ENCODE data around the gene P2RY12.
A peak's percentile ranks its signal among the peaks of the same experiment; 100 is the strongest.

Gene P2RY12

GRCh38 chr3:151346292-151346691, 38.3 kb downstream of the P2RY12 start:
- Histone ChIP-seq H3K27me3 (ENCODE audit: control insufficient read depth in 1 of 2, insufficient read depth in 1 of 2, low read length in 2 of 2) (no peaks in the 10 kb centered on the region), H3K27ac (ENCODE audit: low read length, poor library complexity, severe bottlenecking) (no peak overlapping the region), H4K91ac (ENCODE audit: low read length) (no peak overlapping the region), H3K4me1 (ENCODE audit: control insufficient read depth, insufficient read depth, low read depth, low read length) (no peaks in the 10 kb centered on the region), H3K18ac (ENCODE audit: low read depth in 1 of 2, low read length in 2 of 2) (no peak overlapping the region), H2BK5ac (ENCODE audit: low read depth, low read length, poor library complexity, severe bottlenecking) (no peak overlapping the region), H3K4me2 (ENCODE audit: low read length, poor library complexity, severe bottlenecking) (no peak overlapping the region), H3K9ac (ENCODE audit: low read length) (peak overlapping the region; percentile 84), H3K23ac (ENCODE audit: low read length in 2 of 2) (no peak overlapping the region), H3K4ac (ENCODE audit: low read depth in 1 of 2, low read length in 2 of 2) (peak overlapping the region in 1 of 2 experiments; percentile 8), H2BK120ac (ENCODE audit: low read depth, low read length) (peak overlapping the region; percentile 19), H2BK15ac (ENCODE audit: low read depth, poor library complexity, severe bottlenecking) (no peak overlapping the region), H3K36me3 (ENCODE audit: control insufficient read depth in 1 of 2, insufficient read depth in 2 of 2, low read depth in 1 of 2, low read length in 2 of 2) (no peaks in the 10 kb centered on the region), H3K9me3 (ENCODE audit: control insufficient read depth, low read length) (no peaks in the 10 kb centered on the region), H3K14ac (ENCODE audit: low read length in 2 of 2) (no peak overlapping the region), H2AFZ (ENCODE audit: low read depth, low read length) (no peak overlapping the region), H4K8ac (ENCODE audit: low read length) (no peak overlapping the region), H2BK12ac (ENCODE audit: low read length in 2 of 2) (peak overlapping the region in 1 of 2 experiments; percentile 42), H3K79me1 (replicated peaks; ENCODE audit: low read length, poor library complexity, severe bottlenecking) (no peaks in the 10 kb centered on the region), H3K4me3 (ENCODE audit: insufficient read depth in 1 of 2, low read depth in 1 of 2, low read length in 2 of 2) (peak overlapping the region in 1 of 2 experiments; percentile 69), H2AK5ac (ENCODE audit: low read length, severe bottlenecking) (peak overlapping the region; percentile 47)
- 96% methylated on average over 2 of the region's 3 CpGs for WGBS
- DNase-seq: no peak

DNA sequence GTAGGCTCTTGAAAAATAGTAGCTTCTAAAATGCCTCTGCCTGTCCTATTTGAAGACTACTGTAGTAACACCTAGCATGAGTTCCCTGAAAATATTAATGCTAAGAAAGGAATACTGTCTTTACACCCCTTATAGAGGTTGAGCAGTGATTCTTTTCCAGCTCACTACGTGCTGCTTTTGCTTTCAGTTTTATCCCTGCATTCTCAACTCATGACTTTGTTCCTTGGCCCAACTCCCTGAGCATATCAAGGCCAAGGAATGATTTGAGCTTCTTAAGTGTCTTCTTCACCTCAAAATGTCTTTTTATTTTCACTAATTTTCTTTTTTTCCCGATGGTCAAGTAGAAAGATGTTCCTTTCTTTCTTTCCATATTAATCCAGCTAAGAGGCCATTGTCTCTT, 38.7 kb downstream of the P2RY12 start:
- H3K4ac ChIP-seq (ENCODE audit: low read depth in 1 of 2, low read length in 2 of 2): no peak overlapping the region
- WGBS: 90% methylated on average over 2 of the region's 2 CpGs

GRCh38 chr3:151331696-151332095, 52.9 kb downstream of the P2RY12 start:
- H2BK5ac ChIP-seq (ENCODE audit: low read depth, low read length, poor library complexity, severe bottlenecking): no peak overlapping the region
- no peak overlapping the region for H2BK120ac ChIP-seq (ENCODE audit: low read depth, low read length)
- peaks cover 1% of the 10 kb centered on the region for H3K4me1 ChIP-seq (ENCODE audit: control insufficient read depth, insufficient read depth, low read depth, low read length)
- no peaks in the 10 kb centered on the region for H3K27me3 ChIP-seq (ENCODE audit: control insufficient read depth in 1 of 2, insufficient read depth in 1 of 2, low read length in 2 of 2)
- H3K27ac ChIP-seq (ENCODE audit: low read length, poor library complexity, severe bottlenecking): no peak overlapping the region
- H3K4me2 ChIP-seq (ENCODE audit: low read length, poor library complexity, severe bottlenecking): no peak overlapping the region
- no peak overlapping the region for H3K14ac ChIP-seq (ENCODE audit: low read length in 2 of 2)
- no peaks in the 10 kb centered on the region for H3K79me1 ChIP-seq (replicated peaks; ENCODE audit: low read length, poor library complexity, severe bottlenecking)
- H2BK12ac ChIP-seq (ENCODE audit: low read length in 2 of 2): no peak overlapping the region
- H3K36me3 ChIP-seq (ENCODE audit: control insufficient read depth in 1 of 2, insufficient read depth in 2 of 2, low read depth in 1 of 2, low read length in 2 of 2): no peaks in the 10 kb centered on the region
- no peak for DNase-seq
- H3K9me3 ChIP-seq (ENCODE audit: control insufficient read depth, low read length): no peaks in the 10 kb centered on the region
- H2BK15ac ChIP-seq (ENCODE audit: low read depth, poor library complexity, severe bottlenecking): no peak overlapping the region
- H3K23ac ChIP-seq (ENCODE audit: low read length in 2 of 2): no peak overlapping the region
- H3K4me3 ChIP-seq (ENCODE audit: insufficient read depth in 1 of 2, low read depth in 1 of 2, low read length in 2 of 2): no peak overlapping the region
- no peak overlapping the region for H3K18ac ChIP-seq (ENCODE audit: low read depth in 1 of 2, low read length in 2 of 2)
- H4K8ac ChIP-seq (ENCODE audit: low read length): no peak overlapping the region
- H2AK5ac ChIP-seq (ENCODE audit: low read length, severe bottlenecking): no peak overlapping the region
- H3K4ac ChIP-seq (ENCODE audit: low read depth in 1 of 2, low read length in 2 of 2): no peak overlapping the region
- H2AFZ ChIP-seq (ENCODE audit: low read depth, low read length): no peak overlapping the region
- H3K9ac ChIP-seq (ENCODE audit: low read length): no peak overlapping the region
- H4K91ac ChIP-seq (ENCODE audit: low read length): no peak overlapping the region
- WGBS: 100% methylated on average over 2 of the region's 2 CpGs

More for the DNA sequence above, 38.7 kb downstream of the P2RY12 start:
- Histone ChIP-seq H3K27ac (ENCODE audit: low read length, poor library complexity, severe bottlenecking) (no peak overlapping the region), H4K8ac (ENCODE audit: low read length) (no peak overlapping the region), H2BK15ac (ENCODE audit: low read depth, poor library complexity, severe bottlenecking) (no peak overlapping the region), H2BK120ac (ENCODE audit: low read depth, low read length) (no peak overlapping the region), H4K91ac (ENCODE audit: low read length) (no peak overlapping the region), H3K14ac (ENCODE audit: low read length in 2 of 2) (no peak overlapping the region), H3K4me1 (ENCODE audit: control insufficient read depth, insufficient read depth, low read depth, low read length) (no peaks in the 10 kb centered on the region), H3K4me2 (ENCODE audit: low read length, poor library complexity, severe bottlenecking) (no peak overlapping the region), H3K18ac (ENCODE audit: low read depth in 1 of 2, low read length in 2 of 2) (no peak overlapping the region), H2BK12ac (ENCODE audit: low read length in 2 of 2) (no peak overlapping the region), H3K9me3 (ENCODE audit: control insufficient read depth, low read length) (no peaks in the 10 kb centered on the region), H2BK5ac (ENCODE audit: low read depth, low read length, poor library complexity, severe bottlenecking) (no peak overlapping the region), H3K79me1 (replicated peaks; ENCODE audit: low read length, poor library complexity, severe bottlenecking) (no peaks in the 10 kb centered on the region), H3K4me3 (ENCODE audit: insufficient read depth in 1 of 2, low read depth in 1 of 2, low read length in 2 of 2) (peak overlapping the region in 1 of 2 experiments; percentile 69), H2AK5ac (ENCODE audit: low read length, severe bottlenecking) (no peak overlapping the region), H2AFZ (ENCODE audit: low read depth, low read length) (no peak overlapping the region), H3K36me3 (ENCODE audit: control insufficient read depth in 1 of 2, insufficient read depth in 2 of 2, low read depth in 1 of 2, low read length in 2 of 2) (no peaks in the 10 kb centered on the region), H3K23ac (ENCODE audit: low read length in 2 of 2) (no peak overlapping the region), H3K9ac (ENCODE audit: low read length) (peak overlapping the region; percentile 84), H3K27me3 (ENCODE audit: control insufficient read depth in 1 of 2, insufficient read depth in 1 of 2, low read length in 2 of 2) (no peaks in the 10 kb centered on the region)
- peak; percentile 63 for DNase-seq

DNA sequence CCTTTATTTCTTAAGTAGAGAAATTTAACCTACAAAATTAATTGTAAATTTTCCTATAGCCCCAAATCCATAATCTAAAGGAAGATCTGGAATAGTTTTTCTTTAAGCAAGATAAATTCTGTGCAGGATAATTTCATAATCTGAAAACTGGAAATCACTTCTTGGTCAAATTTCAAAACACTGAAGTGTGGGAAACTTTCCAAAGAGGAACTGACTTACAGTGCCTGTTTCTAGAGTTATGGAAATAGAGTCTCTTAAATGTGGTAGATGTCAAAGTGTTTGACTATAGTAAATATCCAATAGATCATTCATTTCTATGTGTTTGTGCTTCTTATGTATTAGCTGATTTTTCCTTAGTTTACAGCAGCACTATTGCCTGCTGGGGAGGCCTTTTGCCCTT, 53.7 kb downstream of the P2RY12 start:
- Histone ChIP-seq H3K4me1 (ENCODE audit: control insufficient read depth, insufficient read depth, low read depth, low read length) (peaks cover 1% of the 10 kb centered on the region), H3K4ac (ENCODE audit: low read depth in 1 of 2, low read length in 2 of 2) (no peak overlapping the region), H2AK5ac (ENCODE audit: low read length, severe bottlenecking) (no peak overlapping the region), H3K9ac (ENCODE audit: low read length) (no peak overlapping the region), H3K18ac (ENCODE audit: low read depth in 1 of 2, low read length in 2 of 2) (no peak overlapping the region), H3K36me3 (ENCODE audit: control insufficient read depth in 1 of 2, insufficient read depth in 2 of 2, low read depth in 1 of 2, low read length in 2 of 2) (no peaks in the 10 kb centered on the region), H3K14ac (ENCODE audit: low read length in 2 of 2) (no peak overlapping the region), H3K27ac (ENCODE audit: low read length, poor library complexity, severe bottlenecking) (no peak overlapping the region), H2AFZ (ENCODE audit: low read depth, low read length) (no peak overlapping the region), H3K79me1 (replicated peaks; ENCODE audit: low read length, poor library complexity, severe bottlenecking) (no peaks in the 10 kb centered on the region), H2BK15ac (ENCODE audit: low read depth, poor library complexity, severe bottlenecking) (no peak overlapping the region), H3K27me3 (ENCODE audit: control insufficient read depth in 1 of 2, insufficient read depth in 1 of 2, low read length in 2 of 2) (no peaks in the 10 kb centered on the region), H3K9me3 (ENCODE audit: control insufficient read depth, low read length) (no peaks in the 10 kb centered on the region), H2BK12ac (ENCODE audit: low read length in 2 of 2) (no peak overlapping the region), H3K23ac (ENCODE audit: low read length in 2 of 2) (no peak overlapping the region), H4K8ac (ENCODE audit: low read length) (no peak overlapping the region), H3K4me3 (ENCODE audit: insufficient read depth in 1 of 2, low read depth in 1 of 2, low read length in 2 of 2) (no peak overlapping the region), H2BK120ac (ENCODE audit: low read depth, low read length) (no peak overlapping the region), H2BK5ac (ENCODE audit: low read depth, low read length, poor library complexity, severe bottlenecking) (no peak overlapping the region), H3K4me2 (ENCODE audit: low read length, poor library complexity, severe bottlenecking) (no peak overlapping the region), H4K91ac (ENCODE audit: low read length) (no peak overlapping the region)
- no peak for DNase-seq
